Right renal cortex interstitium (tissue), 3 donors: ENCODE results near the gene HPSE2. TPM values are rescaled to one million over a fixed set of nuclear protein-coding genes. Genes with fewer than 3 reads are reported as not detected.

Experiments
- polyA plus RNA-seq, 3 donors: library from polyadenylated mRNA; unstranded; fragments of 120-200 nt; gene quantifications; one replicate each; pipeline ENCODE4 v1.2.1, GENCODE V29; 2013; ENCODE audit not compliant: insufficient read length in 3 of 3

The HPSE2 gene
- polyA plus RNA-seq, 3 donors = 0.78 to 1.7 (median 1.5) TPM

Other genes with a start within 250 kb of the HPSE2 start
- gene CNNM1, start 93.5 kb upstream of the HPSE2 start, polyA plus RNA-seq = 1 to 10 TPM; 1.6 to 2.5 (median 1.9) TPM
- 10 to 100 TPM; 87.4 to 96.9 (median 92.5) TPM for gene GOT1, start 194.8 kb upstream of the HPSE2 start, polyA plus RNA-seq